SKM-1 (cell line): ENCODE measurements around the gene SMG9.

Source experiments
- DNase-seq: peaks from one replicate; lab custom pipeline; 2025; ENCODE audit not compliant: unreplicated experiment; lab: John Stamatoyannopoulos, UW

Gene SMG9

GRCh38 chr19:43726736-43727592, 27.8 kb downstream of the SMG9 start:
- DNase-seq: no peak

GRCh38 chr19:43725468-43725867, 29.3 kb downstream of the SMG9 start:
- DNase-seq: no peak

- DNase-seq: no peak
Measured at GRCh38 chr19:43724896-43725295, 29.9 kb downstream of the SMG9 start.

- no peak for DNase-seq
Measured at GRCh38 chr19:43723588-43723987, 31.2 kb downstream of the SMG9 start.

GRCh38 chr19:43721469-43722048, 33.2 kb downstream of the SMG9 start:
- no peak for DNase-seq

- no peak for DNase-seq
Measured at GRCh38 chr19:43720936-43721335, 33.8 kb downstream of the SMG9 start.

GRCh38 chr19:43719918-43720317, 34.8 kb downstream of the SMG9 start:
- DNase-seq: no peak

- DNase-seq: no peak
Measured at GRCh38 chr19:43719378-43719868, 35.3 kb downstream of the SMG9 start.

- no peak for DNase-seq
Measured at GRCh38 chr19:43718627-43719377, 36.0 kb downstream of the SMG9 start.

- DNase-seq: no peak
Measured at GRCh38 chr19:43715776-43716175, 39.0 kb downstream of the SMG9 start, which contains the start of gene IRGC. Gene IRGC (plus strand): TSS chr19:43716076. CDS start chr19:43718559, 2,483 bp downstream.

- DNase-seq: no peak
Measured at GRCh38 chr19:43713208-43713607, 41.6 kb downstream of the SMG9 start.

- DNase-seq: no peak
Measured at GRCh38 chr19:43711751-43712355, 42.9 kb downstream of the SMG9 start.

- no peak for DNase-seq
Measured at GRCh38 chr19:43708716-43709115, 46.0 kb downstream of the SMG9 start.

GRCh38 chr19:43707158-43707712, 47.5 kb downstream of the SMG9 start:
- no peak for DNase-seq

- no peak for DNase-seq
Measured at GRCh38 chr19:43705729-43706128, 49.0 kb downstream of the SMG9 start.

- DNase-seq: no peak
Measured at GRCh38 chr19:43704002-43704705, 50.6 kb downstream of the SMG9 start.

- DNase-seq: no peak
Measured at GRCh38 chr19:43700395-43701000, 54.3 kb downstream of the SMG9 start.

GRCh38 chr19:43699506-43700394, 55.0 kb downstream of the SMG9 start:
- no peak for DNase-seq

GRCh38 chr19:43697295-43697694, 57.5 kb downstream of the SMG9 start:
- DNase-seq: no peak
